Natural killer cell treated with Interleukin-12 subunit alpha and Interleukin-12 subunit beta and Interleukin-15 and Interleukin-18, amount 100 ng/mL, for 72 hours (primary cell): Measurements from ENCODE around the gene GPR3. TPM values are rescaled to one million over a fixed set of nuclear protein-coding genes. Genes with fewer than 3 reads are reported as not detected.
"Not testable (repeated sequence)": the region's sequence is repeated elsewhere in the genome, so short reads cannot be mapped to it uniquely, and the experiment has no call there.

Experiments
- ATAC-seq, 2 donors: fragments of 150-1000 bp; cut with Tn5 transposase in 1 of 2; sonication (Bioruptor Pico), chemical (Tn5 transposase) in 1 of 2; 2 replicates each; pipeline ENCODE4 v1.10.0; 2021
- DNase-seq: peaks from one replicate; pipeline ENCODE4 v3.0.0; 2022; ENCODE audit warnings: low spot score
- H3K27ac Mint-ChIP-seq, 2 donors: 1 replicate in 1 of 2; 2 replicates in 1 of 2; pipeline ENCODE4 v1.8.0; 2022; ENCODE audit warnings: mixed read lengths in 2 of 2, mild to moderate bottlenecking in 1 of 2, moderate library complexity in 1 of 2
- H3K27me3 Mint-ChIP-seq, 2 donors: 1 replicate in 1 of 2; 2 replicates in 1 of 2; pipeline ENCODE4 v1.8.0; 2022; ENCODE audit warnings: mixed read lengths in 2 of 2
- H3K36me3 Mint-ChIP-seq: one replicate; pipeline ENCODE4 v1.8.0; 2022; ENCODE audit warnings: mixed read lengths
- H3K4me1 Mint-ChIP-seq, 2 donors: 1 replicate in 1 of 2; 2 replicates in 1 of 2; pipeline ENCODE4 v1.8.0; 2022; ENCODE audit warnings: low read depth in 2 of 2, mixed read lengths in 2 of 2, mild to moderate bottlenecking in 1 of 2
- H3K4me3 Mint-ChIP-seq: one replicate; pipeline ENCODE4 v1.8.0; 2022; ENCODE audit warnings: mixed read lengths
- H3K9me3 Mint-ChIP-seq: 2 replicates; pipeline ENCODE4 v1.8.0; 2022; ENCODE audit warnings: mixed read lengths
- total RNA-seq, 2 donors: library from RNA; stranded (reverse); gene quantifications; one replicate each; pipeline ENCODE4 v1.2.3, GENCODE V29; 2022

Gene GPR3
- total RNA-seq, 2 donors from 2014 or later, result 0.64 to 1.1 TPM

DNA sequence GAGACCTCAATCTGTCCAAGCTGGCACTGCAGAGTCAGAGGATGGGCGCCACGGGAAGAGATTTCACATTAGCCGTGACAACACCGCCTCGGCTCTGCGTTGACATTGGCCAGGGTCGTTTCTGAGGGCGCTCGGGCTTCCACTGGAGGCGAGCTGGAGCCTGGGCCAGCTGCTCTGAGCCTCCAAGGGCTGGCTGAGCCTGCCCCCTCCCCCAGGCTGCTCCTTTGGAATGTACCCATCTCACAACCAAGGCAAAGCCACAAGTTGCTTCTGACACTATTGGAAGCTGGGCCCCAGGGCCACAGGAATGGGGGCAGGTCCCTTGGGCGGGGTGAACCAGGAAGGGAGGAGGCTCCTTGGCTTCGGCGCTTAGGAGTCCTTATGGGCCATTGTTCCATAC lies 12.7 kb downstream of the GPR3 start:
- Mint-ChIP-seq H3K36me3 (peaks cover 11% of the 10 kb centered on the region), H3K27me3 (no peaks in the 10 kb centered on the region), H3K9me3 (no peaks in the 10 kb centered on the region), H3K4me3 (no peak overlapping the region), H3K27ac (peak overlapping the region in 1 of 2 donors; percentile 76), H3K4me1 (peaks cover 18 to 30% of the 10 kb centered on the region in 2 donors)
- DNase-seq (no peak), ATAC-seq (no peak)

DNA sequence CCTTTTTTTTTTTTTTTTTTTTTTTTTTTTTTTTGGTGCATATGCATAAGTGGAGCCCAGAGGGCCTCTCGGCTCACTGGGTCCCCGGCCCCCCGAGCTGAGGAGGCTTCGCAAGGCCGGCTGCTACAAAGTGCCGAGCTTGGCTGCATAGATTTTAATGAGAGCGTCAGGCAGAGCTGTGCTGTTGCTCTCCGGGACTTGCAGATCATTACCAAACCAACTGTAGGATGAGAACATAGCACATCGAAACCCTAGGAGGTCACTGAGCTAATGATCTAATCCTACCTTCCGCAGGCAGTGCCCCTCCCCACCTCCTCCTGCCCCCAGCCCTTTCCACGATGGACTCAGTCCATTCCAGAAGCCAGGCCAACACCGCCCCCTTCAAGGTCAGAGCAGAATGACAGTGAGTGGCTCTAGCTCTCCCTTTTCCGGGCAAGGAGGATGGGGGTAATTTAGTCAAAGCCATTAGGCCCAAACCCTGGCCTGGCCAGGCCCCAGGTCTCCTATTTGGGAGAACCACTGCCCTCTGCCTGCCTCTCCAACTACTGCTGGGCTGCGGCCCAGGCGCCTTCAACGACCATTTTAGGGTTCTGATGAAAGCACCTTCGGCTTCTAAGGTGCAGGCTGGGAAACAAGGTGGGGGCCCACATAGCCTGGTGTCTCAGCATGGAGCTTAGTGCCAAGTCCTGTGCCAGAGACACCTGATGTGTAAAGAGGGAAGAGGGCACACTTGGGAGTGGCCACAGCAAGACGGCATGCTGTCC lies 13.4 kb downstream of the GPR3 start:
- H3K36me3 Mint-ChIP-seq, result peaks cover 11% of the 10 kb centered on the region
- H3K9me3 Mint-ChIP-seq, H3K27ac Mint-ChIP-seq: not testable (repeated sequence)

DNA sequence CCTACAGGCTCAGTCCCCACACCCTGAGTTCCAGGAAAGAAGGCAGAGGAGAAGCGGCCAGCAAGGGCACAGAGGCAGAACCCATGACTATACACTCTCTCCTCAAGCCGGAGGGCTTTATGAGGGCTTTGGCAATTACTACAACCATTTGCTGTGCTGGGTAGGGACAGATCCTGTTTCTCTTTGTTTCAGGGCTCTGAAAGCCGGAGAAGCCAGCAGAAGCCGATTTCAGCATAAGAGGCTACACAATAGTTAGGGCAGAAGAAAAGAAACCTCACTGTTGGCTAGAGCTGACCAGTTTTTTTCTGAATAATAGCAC lies 13.9 kb downstream of the GPR3 start:
- no peak for DNase-seq
- ATAC-seq, result no peak
- no peak overlapping the region for H3K27ac Mint-ChIP-seq
- H3K36me3 Mint-ChIP-seq, result peaks cover 11% of the 10 kb centered on the region
- no peaks in the 10 kb centered on the region for H3K9me3 Mint-ChIP-seq
- peaks cover 18 to 24% of the 10 kb centered on the region in 2 donors for H3K4me1 Mint-ChIP-seq
- no peak overlapping the region for H3K4me3 Mint-ChIP-seq
- H3K27me3 Mint-ChIP-seq, result no peaks in the 10 kb centered on the region

More for the DNA sequence above, 13.4 kb downstream of the GPR3 start:
- ATAC-seq, DNase-seq, H3K4me3 Mint-ChIP-seq, H3K27me3 Mint-ChIP-seq: not testable (repeated sequence)
- peaks cover 18 to 26% of the 10 kb centered on the region in 2 donors for H3K4me1 Mint-ChIP-seq

DNA sequence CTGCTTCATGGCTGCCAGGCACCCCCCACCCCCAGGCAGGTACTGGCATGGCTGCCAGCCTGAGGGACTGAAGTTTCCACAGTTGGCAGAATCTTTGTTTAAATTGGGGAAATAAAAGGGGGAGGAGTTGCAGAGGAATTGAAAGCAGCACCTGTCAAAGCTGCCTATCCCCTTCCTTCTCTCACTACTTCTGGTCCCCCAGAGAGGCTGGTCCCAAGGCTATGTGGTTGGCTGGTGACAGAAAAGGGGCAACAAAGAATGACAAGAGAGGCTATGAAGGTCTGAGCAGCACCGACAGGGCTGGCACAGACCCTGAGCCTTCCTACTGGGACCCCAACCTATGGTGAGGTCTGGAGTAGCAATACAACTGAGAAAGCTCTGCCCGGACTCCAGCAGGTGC lies 14.4 kb downstream of the GPR3 start:
- Mint-ChIP-seq H3K4me1 (peaks cover 18 to 21% of the 10 kb centered on the region in 2 donors), H3K36me3 (peaks cover 11% of the 10 kb centered on the region), H3K27ac (peak overlapping the region in 1 of 2 donors; percentile 66)
- not testable (repeated sequence) for H3K4me3 Mint-ChIP-seq, ATAC-seq, DNase-seq, H3K9me3 Mint-ChIP-seq, H3K27me3 Mint-ChIP-seq

DNA sequence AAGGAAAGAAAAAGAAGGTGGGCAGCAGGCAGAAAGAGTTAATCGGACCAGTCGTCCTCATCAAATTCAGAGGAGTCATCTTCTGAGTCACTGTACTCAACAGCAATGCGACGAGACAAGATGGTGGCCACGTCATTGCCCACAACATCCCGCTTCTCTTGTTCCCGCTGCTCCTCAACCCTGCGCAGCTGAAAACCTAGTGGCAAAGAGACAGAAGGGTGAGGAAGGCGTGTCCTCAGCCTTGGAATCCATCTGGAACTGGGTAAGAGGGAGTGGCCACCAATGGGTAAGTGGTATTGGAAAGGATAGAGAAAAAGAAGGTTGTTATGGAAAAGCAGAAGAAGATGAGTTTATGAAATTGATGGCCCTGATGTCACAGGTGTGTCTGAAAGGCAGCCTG lies 15.7 kb downstream of the GPR3 start:
- Mint-ChIP-seq H3K4me3 (no peak overlapping the region), H3K36me3 (peaks cover 11% of the 10 kb centered on the region), H3K9me3 (no peaks in the 10 kb centered on the region), H3K27ac (peak overlapping the region in 1 of 2 donors; percentile 66), H3K27me3 (no peaks in the 10 kb centered on the region), H3K4me1 (peaks cover 12 to 13% of the 10 kb centered on the region in 2 donors)
- ATAC-seq, result no peak
- no peak for DNase-seq

DNA sequence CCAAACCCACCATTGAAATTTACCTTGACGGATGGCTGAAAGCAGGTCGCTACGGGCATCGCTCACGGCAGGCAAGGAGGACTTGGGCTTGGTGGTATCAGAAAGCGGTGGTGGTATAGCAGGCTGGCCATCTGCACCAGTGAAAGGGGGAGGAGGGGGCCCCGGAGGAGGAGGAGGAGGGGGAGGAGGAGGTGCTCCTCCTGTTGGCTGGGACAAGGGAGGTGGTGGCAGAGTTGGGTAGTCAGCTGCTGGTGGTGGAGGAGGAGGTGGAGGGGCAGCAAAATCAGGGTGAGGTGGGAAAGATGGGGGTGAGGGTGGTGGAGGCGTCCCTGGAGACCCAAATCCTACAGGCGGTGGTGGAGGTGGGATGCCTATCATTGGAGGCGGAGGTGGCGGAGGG lies 17.2 kb downstream of the GPR3 start:
- Mint-ChIP-seq H3K27ac (no peak overlapping the region), H3K36me3 (peaks cover 15% of the 10 kb centered on the region), H3K4me1 (peaks cover 0 to 4% of the 10 kb centered on the region in 2 donors), H3K9me3 (no peaks in the 10 kb centered on the region), H3K4me3 (no peak overlapping the region), H3K27me3 (no peaks in the 10 kb centered on the region)
- DNase-seq, result no peak
- no peak for ATAC-seq

DNA sequence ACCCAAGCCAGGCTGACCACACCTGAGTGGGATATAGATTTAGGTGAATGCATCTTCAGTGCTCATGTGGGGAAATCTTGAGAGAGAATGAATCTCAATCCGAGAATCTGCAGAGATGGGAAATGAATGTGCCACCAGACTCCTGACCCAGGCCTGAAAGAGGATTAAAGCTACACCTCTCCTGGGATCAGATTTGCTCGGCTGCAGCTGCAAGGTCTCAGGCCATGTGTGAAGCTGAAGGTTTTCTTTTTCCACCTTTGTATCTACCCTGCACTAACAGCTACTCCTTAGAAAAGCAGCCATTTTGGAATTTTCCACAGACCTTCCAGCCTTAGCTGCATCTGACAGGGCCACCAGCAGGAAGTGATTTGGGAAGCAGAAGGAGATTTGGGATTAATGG lies 18.3 kb downstream of the GPR3 start:
- Mint-ChIP-seq H3K9me3 (no peaks in the 10 kb centered on the region), H3K27ac (no peak overlapping the region)

DNA sequence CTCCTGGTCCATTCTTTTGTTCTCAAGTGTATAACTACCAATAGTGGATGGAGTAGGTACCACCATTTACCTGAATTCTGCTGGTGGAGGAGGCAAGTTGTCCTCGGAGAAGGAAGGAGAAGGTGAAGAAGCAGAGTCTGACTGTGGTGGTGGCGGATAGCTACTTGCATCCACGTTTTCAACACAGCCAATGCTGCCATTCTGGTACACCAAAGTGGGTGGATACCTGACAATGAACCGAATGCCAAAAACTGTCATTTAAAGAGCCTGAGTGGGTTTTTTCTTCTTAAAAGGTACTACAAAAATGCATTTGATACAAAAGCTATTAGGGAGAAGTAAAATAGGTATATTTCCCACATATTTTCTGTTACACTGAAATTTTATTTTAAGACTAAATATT lies 20.1 kb downstream of the GPR3 start:
- Mint-ChIP-seq H3K4me3 (no peak overlapping the region), H3K4me1 (peaks cover 21 to 28% of the 10 kb centered on the region in 2 donors), H3K36me3 (peaks cover 23% of the 10 kb centered on the region), H3K27ac (no peak overlapping the region), H3K9me3 (no peaks in the 10 kb centered on the region), H3K27me3 (no peaks in the 10 kb centered on the region)
- DNase-seq, result no peak
- ATAC-seq, result no peak

More for the DNA sequence above, 18.3 kb downstream of the GPR3 start:
- DNase-seq (no peak), ATAC-seq (no peak)
- Mint-ChIP-seq H3K4me1 (peaks cover 3 to 10% of the 10 kb centered on the region in 2 donors), H3K4me3 (no peak overlapping the region), H3K27me3 (no peaks in the 10 kb centered on the region), H3K36me3 (peaks cover 21% of the 10 kb centered on the region)

DNA sequence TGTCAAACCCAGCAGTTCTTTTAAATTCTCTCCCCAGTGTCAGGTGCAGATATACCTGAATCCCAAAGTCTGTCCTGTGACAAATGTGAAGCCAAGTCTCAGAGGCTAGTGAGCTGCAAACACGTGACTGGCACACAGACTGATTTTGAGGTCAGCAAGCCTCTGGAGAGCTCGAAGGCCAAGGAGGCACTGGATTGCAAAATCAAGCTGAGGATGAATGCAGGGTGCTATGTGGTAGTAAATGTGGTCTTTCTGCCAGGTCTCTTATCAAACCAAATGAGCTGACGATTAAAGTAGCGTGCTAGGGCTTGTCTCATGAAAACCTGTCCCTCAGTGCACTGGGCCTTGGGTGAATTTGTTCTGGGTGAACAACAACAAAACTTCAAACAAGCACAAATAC lies 20.6 kb downstream of the GPR3 start:
- Mint-ChIP-seq H3K36me3 (peaks cover 21% of the 10 kb centered on the region), H3K27me3 (no peaks in the 10 kb centered on the region)
- ATAC-seq, result no peak

DNA sequence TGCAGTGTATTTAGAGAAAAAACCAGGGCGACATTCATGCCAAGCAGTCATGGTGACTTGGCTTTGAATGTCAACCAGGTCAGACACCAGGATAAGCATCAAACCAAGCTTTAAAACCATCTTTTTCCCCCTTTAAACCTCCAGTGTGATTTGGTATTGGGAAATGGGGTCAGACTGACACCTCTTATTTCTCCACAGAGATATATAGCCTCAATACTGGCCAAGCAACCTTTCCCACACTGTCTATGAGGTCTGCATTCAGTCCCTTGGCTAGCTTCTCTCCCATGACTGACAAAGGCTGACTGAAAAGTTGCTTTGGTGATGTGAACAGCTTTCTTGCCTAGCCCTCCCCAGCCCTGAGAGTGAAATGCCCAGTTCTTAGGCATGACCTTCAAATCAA lies 21.7 kb downstream of the GPR3 start:
- peaks cover 31 to 43% of the 10 kb centered on the region in 2 donors for H3K4me1 Mint-ChIP-seq
- no peaks in the 10 kb centered on the region for H3K27me3 Mint-ChIP-seq
- ATAC-seq (no peak), DNase-seq (no peak)
- H3K9me3 Mint-ChIP-seq, result no peaks in the 10 kb centered on the region
- peaks cover 20% of the 10 kb centered on the region for H3K36me3 Mint-ChIP-seq
- H3K4me3 Mint-ChIP-seq, result no peak overlapping the region
- H3K27ac Mint-ChIP-seq, result no peak overlapping the region

More for the DNA sequence above, 20.6 kb downstream of the GPR3 start:
- DNase-seq, result no peak
- H3K9me3 Mint-ChIP-seq, result no peaks in the 10 kb centered on the region
- peaks cover 22 to 32% of the 10 kb centered on the region in 2 donors for H3K4me1 Mint-ChIP-seq
- no peak overlapping the region for H3K27ac Mint-ChIP-seq
- H3K4me3 Mint-ChIP-seq, result no peak overlapping the region

DNA sequence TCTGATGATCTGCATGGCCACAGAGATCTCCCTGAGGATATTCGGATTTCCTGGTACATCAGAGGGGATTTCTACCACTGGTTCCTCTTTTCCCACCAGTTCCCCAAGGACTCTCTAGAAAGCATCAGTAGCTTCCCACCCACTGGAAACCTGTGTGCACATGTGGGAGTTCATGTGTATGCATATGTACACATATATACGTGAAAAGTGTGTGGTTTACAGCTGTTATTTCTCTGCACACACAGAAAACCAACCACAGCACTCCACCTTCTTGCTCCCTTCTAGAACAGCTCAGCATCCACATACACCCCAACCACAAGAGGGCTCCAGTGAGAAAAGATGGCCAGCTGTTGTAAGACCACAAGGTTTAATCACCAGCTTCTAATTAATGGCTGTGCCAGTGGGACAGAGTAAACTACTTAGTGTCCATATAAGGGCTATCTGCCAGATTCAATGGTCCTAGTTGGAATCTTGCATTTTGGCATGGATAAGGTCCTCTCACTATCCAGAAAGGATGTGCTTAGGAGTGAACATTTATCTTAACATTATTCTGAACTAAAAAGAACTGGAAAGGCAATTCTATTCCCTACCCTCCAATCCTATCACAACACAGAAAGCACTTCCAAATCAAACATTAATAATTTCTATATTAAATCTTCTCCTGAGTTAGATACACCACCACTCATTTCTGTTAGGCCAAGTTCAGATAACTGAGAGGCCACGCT lies 24.1 kb downstream of the GPR3 start:
- DNase-seq, result no peak
- Mint-ChIP-seq H3K27me3 (no peaks in the 10 kb centered on the region), H3K36me3 (peaks cover 20% of the 10 kb centered on the region), H3K4me1 (peaks cover 35 to 47% of the 10 kb centered on the region in 2 donors), H3K9me3 (no peaks in the 10 kb centered on the region), H3K4me3 (no peak overlapping the region), H3K27ac (peak overlapping the region; percentile 92 to 94)
- ATAC-seq, result peak; percentile 73 to 74

DNA sequence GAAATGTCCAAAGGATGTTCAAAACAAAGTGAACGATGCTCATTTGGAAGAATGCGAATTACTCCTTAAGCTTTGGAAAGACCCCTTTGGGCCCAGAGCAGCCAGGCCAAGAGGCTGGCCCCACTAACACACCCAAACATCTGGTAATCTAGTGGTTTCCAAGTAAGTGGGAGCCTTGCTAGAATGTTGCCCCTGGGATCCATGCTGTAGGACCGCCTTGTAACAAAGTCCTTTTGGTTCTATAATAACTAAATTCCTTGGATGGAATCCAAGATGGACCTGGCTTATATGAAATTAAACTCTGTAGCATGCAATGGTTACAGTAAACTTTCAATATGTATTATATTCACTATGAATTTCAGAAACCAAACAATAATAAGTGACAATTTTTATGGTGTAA lies 25.3 kb downstream of the GPR3 start:
- H3K4me3 Mint-ChIP-seq, result peak overlapping the region; percentile 46

DNA sequence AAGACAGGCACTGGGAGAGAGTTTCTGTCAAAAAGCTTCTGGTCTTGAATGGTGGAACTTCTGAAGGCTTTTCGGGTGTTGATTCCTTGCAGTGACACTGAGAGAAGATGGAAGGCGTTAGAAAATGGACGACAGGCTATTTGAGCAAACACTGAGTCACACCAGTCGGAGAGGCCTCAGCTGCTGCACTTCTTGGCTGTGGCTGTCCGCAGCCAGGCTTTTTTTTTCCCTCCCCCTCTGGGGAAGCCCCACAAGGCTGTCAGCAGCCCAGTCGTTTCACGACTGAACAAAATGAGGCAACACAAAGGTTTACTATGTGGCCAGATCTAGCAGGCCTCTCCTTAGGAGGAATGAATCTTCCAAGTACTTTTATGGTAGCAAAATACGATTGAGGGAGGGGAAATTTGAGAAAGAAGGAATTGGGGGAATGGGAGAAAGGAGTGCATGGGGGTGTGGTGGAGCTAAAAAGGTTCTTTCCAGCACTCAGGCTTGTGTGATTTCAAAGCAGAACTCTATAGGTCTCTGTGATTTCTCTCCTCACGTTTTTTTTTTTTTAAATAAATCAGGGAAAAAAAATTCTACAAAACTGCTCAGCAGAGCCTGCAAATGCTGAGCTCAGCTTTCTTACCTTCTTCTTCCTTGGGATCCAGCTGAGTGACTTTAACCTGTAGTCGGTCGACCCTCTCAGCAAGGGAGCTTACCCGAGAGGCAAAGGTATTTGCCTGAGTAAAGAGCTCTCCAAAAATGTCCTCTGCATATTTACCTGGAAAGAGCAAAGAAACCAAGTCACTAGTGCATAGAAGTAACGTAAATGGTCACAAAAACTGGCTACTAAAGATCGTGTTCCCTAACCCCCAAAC lies 26.1 kb downstream of the GPR3 start:
- Mint-ChIP-seq H3K4me3 (peak overlapping the region; percentile 46), H3K36me3 (peaks cover 20% of the 10 kb centered on the region), H3K4me1 (peaks cover 42 to 57% of the 10 kb centered on the region in 2 donors), H3K27ac (peak overlapping the region; percentile 92 to 94), H3K9me3 (no peaks in the 10 kb centered on the region), H3K27me3 (no peaks in the 10 kb centered on the region)
- ATAC-seq (peak; percentile 96 to 97), DNase-seq (peak; percentile 86)

More for the DNA sequence above, 25.3 kb downstream of the GPR3 start:
- Mint-ChIP-seq H3K4me1 (peaks cover 41 to 56% of the 10 kb centered on the region in 2 donors), H3K27ac (peak overlapping the region; percentile 92 to 94), H3K9me3 (no peaks in the 10 kb centered on the region), H3K36me3 (peaks cover 20% of the 10 kb centered on the region), H3K27me3 (no peaks in the 10 kb centered on the region)
- ATAC-seq, result no peak
- no peak for DNase-seq
